DOHH2 (cell line): Measurements from ENCODE around the gene EMC8.

Experiments used
- H3F3A ChIP-seq: fragments of 200-600 bp; sonication (generic), shearing (Covaris generic); 2 replicates; pipeline ENCODE4 v1.6.0; 2016; ENCODE audit warnings: antibody characterized with exemption, mild to moderate bottlenecking; ENCODE audit not compliant: control insufficient read depth, insufficient read depth
- H3K27ac ChIP-seq: fragments of 200-600 bp; sonication (generic); 2 replicates; pipeline ENCODE4 v1.5.1; 2014; ENCODE audit warnings: low read depth, mild to moderate bottlenecking, low read length, moderate library complexity
- H3K27me3 ChIP-seq: fragments of 200-600 bp; sonication (generic); 2 replicates; pipeline ENCODE4 v1.6.1; 2014; ENCODE audit warnings: mild to moderate bottlenecking, low read length, mixed read lengths; ENCODE audit not compliant: control insufficient read depth
- H3K36me3 ChIP-seq: fragments of 200-600 bp; sonication (generic); 2 replicates; pipeline ENCODE4 v1.6.1; 2014; ENCODE audit warnings: mild to moderate bottlenecking, low read length, moderate library complexity, mixed read lengths; ENCODE audit not compliant: control insufficient read depth
- H3K4me1 ChIP-seq: fragments of 200-600 bp; sonication (generic); 2 replicates; pipeline ENCODE4 v1.6.1; 2014; ENCODE audit warnings: mild to moderate bottlenecking, low read length, mixed read lengths; ENCODE audit not compliant: control insufficient read depth
- H3K4me2 ChIP-seq: fragments of 200-600 bp; sonication (generic); 2 replicates; pipeline ENCODE4 v1.6.0; 2014; ENCODE audit warnings: mild to moderate bottlenecking, low read length, moderate library complexity
- H3K4me3 ChIP-seq: fragments of 200-600 bp; sonication (generic); 2 replicates; pipeline ENCODE4 v1.5.1; 2014; ENCODE audit warnings: mild to moderate bottlenecking, low read length, mixed read lengths
- H3K79me2 ChIP-seq: fragments of 200-600 bp; sonication (generic); 2 replicates; pipeline ENCODE4 v1.6.1; 2014; ENCODE audit warnings: mild to moderate bottlenecking, low read length, mixed read lengths; ENCODE audit not compliant: control insufficient read depth
- H3K9me2 ChIP-seq: fragments of 200-600 bp; sonication (generic); replicated peaks from 2 replicates; pipeline ENCODE4 v1.6.1; 2014; ENCODE audit warnings: mild to moderate bottlenecking, low read length, mixed read lengths; ENCODE audit not compliant: control insufficient read depth
- H3K9me3 ChIP-seq: fragments of 200-600 bp; sonication (generic); 2 replicates; pipeline ENCODE4 v1.6.1; 2014; ENCODE audit warnings: antibody characterized with exemption, low read length, mixed read lengths; ENCODE audit not compliant: control insufficient read depth, insufficient read depth
- H4K20me1 ChIP-seq: fragments of 200-600 bp; sonication (generic); 2 replicates; pipeline ENCODE4 v1.6.0; 2014; ENCODE audit warnings: low read depth, mild to moderate bottlenecking, antibody characterized with exemption, low read length, moderate library complexity; ENCODE audit not compliant: control insufficient read depth, insufficient read depth
- CTCF ChIP-seq: fragments of 200-600 bp; sonication (generic); IDR thresholded peaks from one replicate; pipeline ENCODE4 v1.5.1; 2014; ENCODE audit warnings: antibody characterized with exemption, mild to moderate bottlenecking, low read depth, low read length; ENCODE audit not compliant: poor library complexity, severe bottlenecking
- EZH2phosphoT487 ChIP-seq: fragments of 200-600 bp; sonication (generic); IDR thresholded peaks from 2 replicates; pipeline ENCODE4 v1.6.1; 2017; ENCODE audit warnings: borderline replicate concordance, mild to moderate bottlenecking, antibody characterized with exemption, low read length, moderate library complexity, mixed read lengths

Gene EMC8

DNA sequence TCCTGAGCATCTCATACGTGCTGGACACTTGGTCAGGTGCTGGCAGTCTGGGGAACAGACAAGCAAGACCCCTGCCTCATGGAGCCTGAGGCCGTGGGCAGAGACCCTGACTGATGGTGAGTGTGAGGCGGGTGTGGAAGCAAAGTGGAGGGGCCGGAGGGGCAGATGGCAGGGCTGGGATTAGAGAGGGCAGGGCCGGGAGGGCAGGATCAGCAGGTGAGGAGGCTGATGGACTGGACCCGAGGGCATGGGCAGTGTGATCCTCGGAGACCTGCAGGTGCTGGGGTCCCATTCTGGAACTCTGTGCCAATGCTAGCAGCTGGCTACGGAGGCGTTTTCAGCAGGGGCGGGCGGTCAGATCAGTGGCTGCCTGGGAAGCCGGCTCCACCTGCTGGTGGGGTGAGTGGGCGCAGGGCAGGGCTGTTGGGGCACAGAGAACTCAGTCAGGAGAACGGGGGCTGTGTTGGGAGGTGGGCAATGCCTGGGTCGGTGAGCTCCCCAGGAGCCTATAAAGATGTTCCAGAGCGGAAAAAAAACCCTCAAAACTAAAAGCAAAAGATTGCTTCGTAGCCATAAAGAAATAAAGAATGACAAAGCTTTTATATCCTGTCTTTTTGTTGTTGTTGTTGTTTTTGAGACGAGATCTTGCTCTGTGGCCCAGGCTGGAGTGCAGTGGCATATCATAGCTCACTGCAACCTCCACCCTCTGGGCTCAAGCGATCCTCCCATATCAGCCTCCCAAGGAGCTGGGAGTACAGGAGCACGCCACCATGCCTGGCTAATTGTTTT, 39.5 kb downstream of the EMC8 start:
- Histone ChIP-seq H3K36me3 (no peaks in the 10 kb centered on the region), H3K4me1 (peaks cover 61% of the 10 kb centered on the region), H3K4me3 (peak overlapping the region; percentile 51), H3F3A (peaks cover 31% of the 10 kb centered on the region), H4K20me1 (peaks cover 10% of the 10 kb centered on the region; the same call in 1 of the 2 replicates), H3K79me2 (no peaks in the 10 kb centered on the region), H3K27me3 (peaks cover 60% of the 10 kb centered on the region), H3K27ac (peak overlapping the region; percentile 42), H3K4me2 (peak overlapping the region; percentile 82), H3K9me2 (no peaks in the 10 kb centered on the region), H3K9me3 (no peaks in the 10 kb centered on the region)
- TF ChIP-seq EZH2phosphoT487 (no peak), CTCF (peak; percentile 80)

- peaks cover 10% of the 10 kb centered on the region; the same call in 1 of the 2 replicates for H4K20me1 ChIP-seq
- TF ChIP-seq CTCF (no peak), EZH2phosphoT487 (no peak)
- peaks cover 61% of the 10 kb centered on the region for H3K27me3 ChIP-seq
- H3K27ac ChIP-seq: peak overlapping the region; percentile 42
- H3K79me2 ChIP-seq: no peaks in the 10 kb centered on the region
- no peaks in the 10 kb centered on the region for H3K9me2 ChIP-seq
- H3F3A ChIP-seq: peaks cover 31% of the 10 kb centered on the region
- H3K4me2 ChIP-seq: peak overlapping the region; percentile 82
- H3K4me1 ChIP-seq: peaks cover 68% of the 10 kb centered on the region
- H3K4me3 ChIP-seq: peak overlapping the region; percentile 51
- H3K36me3 ChIP-seq: no peaks in the 10 kb centered on the region
- H3K9me3 ChIP-seq: no peaks in the 10 kb centered on the region
Observed at GRCh38 chr16:85759136-85759535, 40.2 kb downstream of the EMC8 start.

DNA sequence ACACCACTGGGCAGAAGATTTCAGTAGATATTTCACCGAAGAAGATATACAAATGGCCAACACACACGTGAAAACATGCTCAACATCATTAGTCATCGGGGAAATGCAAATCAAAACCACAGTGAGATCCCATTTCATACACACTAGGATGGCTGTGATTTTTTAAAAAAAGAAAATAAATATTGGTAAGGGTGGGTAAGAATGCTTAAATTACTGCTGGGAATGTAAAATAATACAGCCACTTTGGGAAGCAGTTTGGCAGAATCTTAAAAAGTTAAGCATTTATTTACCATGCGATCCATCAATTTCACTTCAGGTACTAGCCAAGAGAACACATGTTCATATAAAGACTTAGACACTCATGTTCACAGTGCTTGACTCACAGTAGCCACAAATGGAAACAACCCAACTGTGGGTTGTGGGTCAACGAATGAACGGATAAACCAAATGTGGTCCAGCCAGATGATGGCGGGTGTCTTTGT, 42.0 kb downstream of the EMC8 start:
- Histone ChIP-seq H3K27me3 (peaks cover 69% of the 10 kb centered on the region), H3K79me2 (no peaks in the 10 kb centered on the region), H3K4me1 (peaks cover 85% of the 10 kb centered on the region), H4K20me1 (peaks cover 17% of the 10 kb centered on the region; the same call in 1 of the 2 replicates), H3K9me2 (no peaks in the 10 kb centered on the region), H3K9me3 (no peaks in the 10 kb centered on the region), H3K4me3 (peak overlapping the region; percentile 63), H3K4me2 (peak overlapping the region; percentile 82), H3K27ac (peak overlapping the region; percentile 82), H3K36me3 (no peaks in the 10 kb centered on the region), H3F3A (peaks cover 37% of the 10 kb centered on the region)
- TF ChIP-seq EZH2phosphoT487 (no peak), CTCF (no peak)
